ENCODE results near the gene PEX11G. TPM values are rescaled to one million over a fixed set of nuclear protein-coding genes. Genes with fewer than 3 reads are reported as not detected.

PEX11G gene
- total and polyA plus RNA-seq, 7 donors = 2.3 to 12.3 (median 5.1) TPM; not detected in 1

DNA sequence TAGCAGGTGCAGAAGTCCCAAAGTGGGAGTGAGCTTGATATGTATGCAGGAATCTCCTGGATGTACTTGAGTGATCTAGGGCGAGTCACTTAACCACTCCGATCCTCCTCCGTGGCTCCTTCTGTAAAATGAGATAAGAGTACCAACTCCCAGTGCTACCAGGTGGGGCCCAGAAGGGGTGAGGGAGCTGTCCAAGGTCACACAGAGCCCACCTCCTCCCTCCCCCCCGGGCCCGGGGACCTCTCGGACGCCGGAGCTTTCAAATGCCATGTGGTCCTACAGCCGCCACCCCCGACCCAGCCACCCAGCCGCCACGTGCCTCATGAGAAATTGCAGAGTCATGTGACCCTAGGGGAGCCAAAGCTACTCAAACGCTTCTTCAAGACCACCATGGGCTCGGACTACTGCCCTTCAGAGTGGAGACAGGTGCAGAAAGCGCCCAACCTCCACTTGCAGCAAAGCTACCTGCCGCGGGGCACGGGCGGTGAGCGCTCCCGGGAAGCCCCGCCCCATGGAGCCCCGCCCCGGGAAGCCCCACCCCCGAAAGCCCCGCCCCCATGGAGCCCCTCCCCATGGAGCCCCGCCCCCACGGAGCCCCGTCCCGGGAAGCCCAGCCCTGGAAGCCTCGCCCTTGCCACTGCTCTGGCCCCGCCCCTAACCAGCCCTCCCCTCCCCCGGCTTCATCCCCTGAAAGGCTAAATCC, 17.0 kb upstream of the PEX11G start:
- WGBS, 2 donors = 2 to 5% methylated on average over 33 of the region's 33 CpGs
- DNase-seq = peak; percentile 64
- Histone ChIP-seq H3K27ac (no peak overlapping the region), H3K4me3 (peak overlapping the region in 1 of 4 donors; percentile 14), H3K9me3 (peaks cover 0 to 2% (median 0%) of the 10 kb centered on the region in 4 donors), H3K4me1 (peaks cover 0 to 27% (median 21%) of the 10 kb centered on the region in 4 donors), H3K27me3 (peaks cover 5 to 52% (median 30%) of the 10 kb centered on the region in 3 donors), H3K36me3 (no peaks in the 10 kb centered on the region)
- TF ChIP-seq, protein P1, sequence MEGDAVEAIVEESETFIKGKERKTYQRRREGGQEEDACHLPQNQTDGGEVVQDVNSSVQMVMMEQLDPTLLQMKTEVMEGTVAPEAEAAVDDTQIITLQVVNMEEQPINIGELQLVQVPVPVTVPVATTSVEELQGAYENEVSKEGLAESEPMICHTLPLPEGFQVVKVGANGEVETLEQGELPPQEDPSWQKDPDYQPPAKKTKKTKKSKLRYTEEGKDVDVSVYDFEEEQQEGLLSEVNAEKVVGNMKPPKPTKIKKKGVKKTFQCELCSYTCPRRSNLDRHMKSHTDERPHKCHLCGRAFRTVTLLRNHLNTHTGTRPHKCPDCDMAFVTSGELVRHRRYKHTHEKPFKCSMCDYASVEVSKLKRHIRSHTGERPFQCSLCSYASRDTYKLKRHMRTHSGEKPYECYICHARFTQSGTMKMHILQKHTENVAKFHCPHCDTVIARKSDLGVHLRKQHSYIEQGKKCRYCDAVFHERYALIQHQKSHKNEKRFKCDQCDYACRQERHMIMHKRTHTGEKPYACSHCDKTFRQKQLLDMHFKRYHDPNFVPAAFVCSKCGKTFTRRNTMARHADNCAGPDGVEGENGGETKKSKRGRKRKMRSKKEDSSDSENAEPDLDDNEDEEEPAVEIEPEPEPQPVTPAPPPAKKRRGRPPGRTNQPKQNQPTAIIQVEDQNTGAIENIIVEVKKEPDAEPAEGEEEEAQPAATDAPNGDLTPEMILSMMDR (IDR thresholded peaks at IDR 0.05) = no peak
- TF ChIP-seq EP300 (IDR thresholded peaks at IDR 0.05) = no peak
- no peak for TF ChIP-seq POLR2AphosphoS5 (IDR thresholded peaks at IDR 0.05)
- TF ChIP-seq POLR2A (IDR thresholded peaks at IDR 0.05) = no peak
- intact Hi-C loops (cut with DNase I) = no loop called here

DNA sequence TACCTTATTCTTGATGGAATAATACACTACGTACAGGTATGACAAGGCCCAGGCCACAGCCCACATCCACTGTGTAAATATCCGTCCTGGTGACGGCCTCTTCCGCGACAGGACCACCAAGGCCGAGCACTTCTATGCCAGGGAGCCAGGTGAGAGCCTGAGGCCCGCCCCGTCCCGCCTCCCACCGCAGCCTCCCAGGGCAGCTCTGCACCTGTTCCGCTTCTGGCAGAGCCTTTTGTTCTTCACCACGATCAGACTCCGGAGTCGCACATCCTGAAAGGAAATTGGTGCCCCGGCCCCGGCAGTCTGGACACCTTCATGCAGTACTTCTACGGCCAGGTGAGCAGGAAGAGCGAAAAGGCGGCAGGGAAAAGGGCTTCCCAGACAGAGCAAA, 16.4 kb upstream of the PEX11G start:
- H3K4me3 ChIP-seq = no peak overlapping the region
- TF ChIP-seq, protein P1 (IDR thresholded peaks at IDR 0.05) = no peak
- no peak for TF ChIP-seq POLR2AphosphoS5 (IDR thresholded peaks at IDR 0.05)
- no peak for TF ChIP-seq POLR2A (IDR thresholded peaks at IDR 0.05)
- no peak for TF ChIP-seq EP300 (IDR thresholded peaks at IDR 0.05)
- WGBS, 2 donors = 12 to 23% methylated on average over 19 of the region's 19 CpGs
- intact Hi-C loops (cut with DNase I) = no loop called here
- H3K27ac ChIP-seq = no peak overlapping the region
- no peak for DNase-seq
- peaks cover 5 to 57% (median 35%) of the 10 kb centered on the region in 3 donors for H3K27me3 ChIP-seq
- no peaks in the 10 kb centered on the region for H3K36me3 ChIP-seq
- H3K9me3 ChIP-seq = peaks cover 0 to under 1% (median 0%) of the 10 kb centered on the region in 4 donors
- H3K4me1 ChIP-seq = peaks cover 0 to 31% (median 25%) of the 10 kb centered on the region in 4 donors

DNA sequence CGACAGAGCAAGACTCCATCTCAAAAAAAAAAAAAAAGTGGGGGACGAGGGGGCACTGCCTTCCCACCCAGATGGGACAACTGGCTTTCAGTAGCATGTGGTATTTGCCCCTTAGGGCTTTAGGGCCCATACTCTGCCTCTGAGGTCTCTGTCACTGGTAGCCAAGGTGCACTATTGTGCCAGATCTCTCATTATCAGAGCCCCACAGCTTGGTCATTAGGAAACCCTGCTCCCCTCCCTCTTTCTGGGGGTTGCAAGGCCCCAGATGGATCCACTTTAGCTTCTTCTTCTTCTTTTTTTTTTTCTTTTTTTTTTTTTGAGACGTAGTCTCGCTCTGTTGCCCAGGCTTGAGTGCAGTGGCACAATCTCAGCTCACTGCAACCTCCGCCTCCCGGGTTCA, 15.8 kb upstream of the PEX11G start:
- H3K4me3 ChIP-seq = no peak overlapping the region
- no peaks in the 10 kb centered on the region for H3K36me3 ChIP-seq
- H3K9me3 ChIP-seq = no peaks in the 10 kb centered on the region
- intact Hi-C loops (cut with DNase I) = no loop called here
- WGBS, 2 donors = 84 to 85% methylated on average over 6 of the region's 6 CpGs
- DNase-seq = no peak
- H3K27ac ChIP-seq = no peak overlapping the region
- H3K4me1 ChIP-seq = peaks cover 0 to 31% (median 25%) of the 10 kb centered on the region in 4 donors
- no peak for TF ChIP-seq POLR2A (IDR thresholded peaks at IDR 0.05)
- TF ChIP-seq EP300 (IDR thresholded peaks at IDR 0.05) = no peak
- TF ChIP-seq, protein P1 (IDR thresholded peaks at IDR 0.05) = no peak
- no peak for TF ChIP-seq POLR2AphosphoS5 (IDR thresholded peaks at IDR 0.05)
- H3K27me3 ChIP-seq = peaks cover 5 to 61% (median 41%) of the 10 kb centered on the region in 3 donors

DNA sequence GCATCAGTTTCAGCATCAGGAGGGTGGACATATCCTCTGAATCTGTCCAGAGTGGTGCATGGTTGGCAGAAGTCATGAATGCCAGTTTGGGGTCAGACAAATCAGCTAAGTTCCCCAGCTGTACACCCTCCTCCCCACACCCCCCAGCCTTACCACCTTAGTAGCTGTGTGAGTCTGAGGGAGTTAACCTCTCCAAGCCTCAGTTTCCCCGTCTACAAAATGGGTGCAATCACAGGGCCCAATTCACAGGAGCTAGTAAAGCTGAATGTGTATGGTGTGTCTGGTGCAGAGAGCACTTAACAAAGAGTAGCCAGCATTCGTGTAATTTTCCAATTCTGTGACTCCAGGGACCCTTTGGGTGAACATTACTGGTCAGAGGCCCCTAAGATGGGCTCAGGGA, 13.7 kb upstream of the PEX11G start:
- no peaks in the 10 kb centered on the region for H3K36me3 ChIP-seq
- peaks cover 5 to 61% (median 45%) of the 10 kb centered on the region in 3 donors for H3K27me3 ChIP-seq
- WGBS, 2 donors = 43 to 82% methylated on average over 2 of the region's 2 CpGs
- no peak overlapping the region for H3K27ac ChIP-seq
- peaks cover 0 to 25% (median 22%) of the 10 kb centered on the region in 4 donors for H3K4me1 ChIP-seq
- no peaks in the 10 kb centered on the region for H3K9me3 ChIP-seq
- TF ChIP-seq POLR2A (IDR thresholded peaks at IDR 0.05) = no peak
- TF ChIP-seq EP300 (IDR thresholded peaks at IDR 0.05) = no peak
- no peak for TF ChIP-seq POLR2AphosphoS5 (IDR thresholded peaks at IDR 0.05)
- TF ChIP-seq, protein P1 (IDR thresholded peaks at IDR 0.05) = no peak
- intact Hi-C loops (cut with DNase I) = no loop called here
- H3K4me3 ChIP-seq = no peak overlapping the region
- DNase-seq = no peak
